IMR-90 (cell line): ENCODE measurements around the gene KCNQ5. TPM values are rescaled to one million over a fixed set of nuclear protein-coding genes. Genes with fewer than 3 reads are reported as not detected.

Source experiments
- ATAC-seq: fragments of 200-7000 bp; cut with Tn5 transposase; 2 replicates; pipeline ENCODE4 v1.9.1; 2020; ENCODE audit warnings: low read depth, mild to moderate bottlenecking, moderate library complexity
- BruUV-seq: library from RNA; stranded (reverse); fragments of 400-500 nt; replicated peaks from 2 replicates; lab custom pipeline; 2021; lab: Mats Ljungman, UMichigan
- CTCF ChIA-PET: fragments of 300-600 bp; formaldehyde crosslinking; extraction: SDS; loops from one replicate; lab custom pipeline; 2021; ENCODE audit warnings: antibody characterized with exemption; lab: Yijun Ruan, JAX
- POLR2A ChIA-PET: fragments of 300-600 bp; sonication (Branson Sonifier 250); formaldehyde crosslinking; loops from one replicate; lab custom pipeline; 2022; ENCODE audit warnings: antibody characterized with exemption; ENCODE audit not compliant: unreplicated experiment; lab: Charles Lee
- DNase-seq: peaks from one replicate; pipeline ENCODE4 v3.0.0; 2013
- H2AFZ ChIP-seq: replicated peaks from 2 replicates; pipeline ENCODE3; 2013; ENCODE audit warnings: low read length, mild to moderate bottlenecking; ENCODE audit not compliant: poor library complexity
- H2AK5ac ChIP-seq: 2 replicates; pipeline ENCODE4 v1.6.1; 2013; ENCODE audit warnings: low read depth, low read length, inconsistent platforms
- H2AK9ac ChIP-seq: replicated peaks from 2 replicates; pipeline ENCODE3; 2013; ENCODE audit warnings: mild to moderate bottlenecking, low read depth, low read length, moderate library complexity; ENCODE audit not compliant: poor library complexity
- H2BK120ac ChIP-seq: 2 replicates; pipeline ENCODE4 v1.6.1; 2013; ENCODE audit warnings: low read depth, low read length, inconsistent platforms
- H2BK15ac ChIP-seq: 3 replicates; pipeline ENCODE4 v1.6.1; 2013; ENCODE audit warnings: low read depth, low read length, inconsistent platforms
- H2BK20ac ChIP-seq: 2 replicates; pipeline ENCODE4 v1.6.1; 2013; ENCODE audit warnings: low read depth, mild to moderate bottlenecking, inconsistent platforms, low read length, moderate library complexity
- H2BK5ac ChIP-seq: 2 replicates; pipeline ENCODE4 v1.6.1; 2013; ENCODE audit warnings: mild to moderate bottlenecking, low read depth, low read length, inconsistent platforms; ENCODE audit not compliant: poor library complexity, severe bottlenecking
- H3K14ac ChIP-seq: replicated peaks from 2 replicates; pipeline ENCODE4 v1.6.1; 2013; ENCODE audit warnings: low read depth, low read length, inconsistent platforms
- H3K18ac ChIP-seq: 2 replicates; pipeline ENCODE4 v1.6.1; 2013; ENCODE audit warnings: low read depth, low read length, control low read depth
- H3K23ac ChIP-seq: 2 replicates; pipeline ENCODE4 v1.6.1; 2013; ENCODE audit warnings: low read depth, low read length, inconsistent platforms
- H3K27ac ChIP-seq: 2 replicates; pipeline ENCODE4 v1.5.1; 2013; ENCODE audit warnings: mild to moderate bottlenecking, control low read depth, low read length; ENCODE audit not compliant: insufficient read depth
- H3K27me3 ChIP-seq: 2 replicates; pipeline ENCODE4 v1.6.1; 2013; ENCODE audit warnings: low read length; ENCODE audit not compliant: control insufficient read depth, insufficient read depth
- H3K36me3 ChIP-seq: 2 replicates; pipeline ENCODE4 v1.6.1; 2013; ENCODE audit warnings: low read length, mixed read lengths; ENCODE audit not compliant: control insufficient read depth, insufficient read depth
- H3K4ac ChIP-seq: 2 replicates; pipeline ENCODE4 v1.6.1; 2013; ENCODE audit warnings: low read depth, low read length, inconsistent platforms
- H3K4me1 ChIP-seq: 2 replicates; pipeline ENCODE4 v1.6.1; 2013; ENCODE audit warnings: low read length, mixed read lengths; ENCODE audit not compliant: control insufficient read depth, insufficient read depth
- H3K4me2 ChIP-seq: 2 replicates; pipeline ENCODE4 v1.6.1; 2013; ENCODE audit warnings: low read depth, mild to moderate bottlenecking, control low read depth, low read length, moderate library complexity
- H3K4me3 ChIP-seq: 2 replicates; pipeline ENCODE4 v1.5.1; 2013; ENCODE audit warnings: low read depth, mild to moderate bottlenecking, control low read depth, low read length, moderate library complexity; ENCODE audit not compliant: insufficient read depth
- H3K56ac ChIP-seq: 2 replicates; pipeline ENCODE4 v1.6.1; 2013; ENCODE audit warnings: low read length, inconsistent platforms; ENCODE audit not compliant: insufficient read depth; ENCODE audit errors: extremely low read depth
- H3K79me1 ChIP-seq, 2 experiments: 2 replicates each; pipeline ENCODE4 v1.6.1; 2013; ENCODE audit warnings: low read length in 2 of 2, inconsistent platforms in 1 of 2, low read depth in 1 of 2
- H3K9ac ChIP-seq: 2 replicates; pipeline ENCODE4 v1.6.1; 2013; ENCODE audit warnings: low read depth, low read length, control low read depth
- H3K9me1 ChIP-seq: 2 replicates; pipeline ENCODE4 v1.6.1; 2013; ENCODE audit warnings: low read length, inconsistent platforms; ENCODE audit not compliant: insufficient read depth
- H3K9me3 ChIP-seq: 2 replicates; pipeline ENCODE4 v1.6.1; 2013; ENCODE audit warnings: low read length; ENCODE audit not compliant: control insufficient read depth, insufficient read depth
- H4K20me1 ChIP-seq: 2 replicates; pipeline ENCODE4 v1.6.1; 2013; ENCODE audit warnings: low read length, inconsistent platforms; ENCODE audit not compliant: insufficient read depth
- H4K5ac ChIP-seq: 2 replicates; pipeline ENCODE4 v1.6.1; 2013; ENCODE audit warnings: mild to moderate bottlenecking, low read depth, low read length, control low read depth
- H4K8ac ChIP-seq, 2 experiments: 2 replicates each; pipeline ENCODE4 v1.6.1; 2013; ENCODE audit warnings: low read depth in 2 of 2, low read length in 2 of 2, control low read depth in 1 of 2, inconsistent platforms in 1 of 2
- H4K91ac ChIP-seq: 2 replicates; pipeline ENCODE4 v1.6.1; 2013; ENCODE audit warnings: low read depth, low read length, inconsistent platforms; ENCODE audit not compliant: insufficient read depth
- BHLHE40 ChIP-seq: fragments of 150-350 bp; IDR thresholded peaks from 2 replicates; pipeline ENCODE4 v1.6.1; 2016; ENCODE audit warnings: mild to moderate bottlenecking, low read depth, low read length
- FOS ChIP-seq: fragments of 150-350 bp; IDR thresholded peaks from 2 replicates; pipeline ENCODE4 v1.6.1; 2016; ENCODE audit warnings: low read depth, low read length
- MAZ ChIP-seq: IDR thresholded peaks from 2 replicates; pipeline ENCODE4 v1.6.1; 2012; ENCODE audit warnings: low read depth, mild to moderate bottlenecking, low read length, improper control_type of control experiment, moderate library complexity, borderline replicate concordance
- MXI1 ChIP-seq: IDR thresholded peaks from 2 replicates; pipeline ENCODE4 v1.6.1; 2012; ENCODE audit warnings: low read depth, mild to moderate bottlenecking, low read length, moderate library complexity, borderline replicate concordance
- WGBS, 2 experiments: methylation state at CpG; one replicate each; pipeline versions ENCODE4 v1.1.5 to v1.1.7; 2013; ENCODE audit warnings: missing lambda C conversion rate in 2 of 2; ENCODE audit not compliant: insufficient read length in 1 of 2; ENCODE audit errors: extremely low coverage in 2 of 2; 5-methylcytosine and 5-hydroxymethylcytosine counted together
- dilution Hi-C: fragments of 300-500 bp; cut with HindIII; formaldehyde crosslinking; loops from one replicate; pipeline ENCODE4 v1.14.3; 2018; ENCODE audit warnings: low sequenced_read_pairs; ENCODE audit not compliant: unreplicated experiment
- in situ Hi-C: fragments of 300-500 bp; cut with MboI; formaldehyde crosslinking; loops from 3 replicates; pipeline ENCODE4 v1.14.3; 2019; ENCODE audit warnings: low sequenced_read_pairs, inconsistent platforms, mixed read lengths
- intact Hi-C: fragments of 100-400 bp; cut with micrococcal nuclease; formaldehyde crosslinking; loops from 2 replicates; pipeline ENCODE4 v1.10.0; 2022
- polyA plus RNA-seq, 3 experiments: library from polyadenylated mRNA; depleted of rRNA; stranded (reverse); fragments of >200 nt; gene quantifications; 2 replicates each; pipeline ENCODE4 v1.2.3, GENCODE V29; 2012; ENCODE audit warnings: low replicate concordance in 1 of 3
- total RNA-seq: library from RNA; depleted of rRNA; stranded (reverse); fragments of >200 nt; gene quantifications from 2 replicates; pipeline ENCODE4 v1.2.3, GENCODE V29; 2012
- TF ChIP-seq, protein P1 (sequence below): conservative IDR thresholded peaks from 2 replicates; pipeline ENCODE4 v1.5.1; 2012; ENCODE audit warnings: mild to moderate bottlenecking, low read depth, low read length, improper control_type of control experiment
- TF ChIP-seq, protein P2 (sequence below): fragments of 150-350 bp; IDR thresholded peaks from 2 replicates; pipeline ENCODE4 v1.6.1; 2016; ENCODE audit warnings: low read depth, mild to moderate bottlenecking, low read length, moderate library complexity, borderline replicate concordance
- TF ChIP-seq, protein P3 (sequence below): fragments of 150-350 bp; IDR thresholded peaks from 2 replicates; pipeline ENCODE4 v1.6.1; 2017; ENCODE audit warnings: mild to moderate bottlenecking, antibody characterized with exemption, low read length, low read depth

The KCNQ5 gene
- total and polyA plus RNA-seq, 2 of the 4 experiments (the other 2 are of a cell fraction), result 0.75 to 1.3 TPM

DNA sequence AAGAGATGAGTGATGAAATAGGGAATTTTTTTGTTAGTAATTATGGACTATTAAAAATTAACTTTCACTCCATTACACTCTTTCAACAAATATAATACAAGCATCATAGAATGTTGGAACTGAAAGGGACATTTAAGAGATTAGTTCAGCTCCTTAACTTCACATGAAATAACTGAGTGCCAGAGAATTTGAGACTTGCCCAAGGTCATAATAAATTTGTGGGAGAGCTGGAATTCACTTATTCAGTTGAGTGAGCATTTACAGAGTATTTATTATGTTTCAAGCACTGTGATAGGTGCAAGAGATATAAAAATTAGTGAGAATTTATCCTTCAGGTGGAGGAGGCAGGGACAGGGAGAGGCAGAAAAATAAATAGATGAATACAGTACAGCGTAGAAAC, 154.6 kb downstream of the KCNQ5 start:
- Histone ChIP-seq H3K18ac (no peak overlapping the region), H3K9me1 (peaks cover 3% of the 10 kb centered on the region; the same call in 1 of the 2 replicates), H3K27me3 (no peaks in the 10 kb centered on the region), H2AK9ac (no peak overlapping the region), H4K20me1 (no peaks in the 10 kb centered on the region), H3K9ac (no peak overlapping the region), H3K79me1 (no peaks in the 10 kb centered on the region), H2AK5ac (no peak overlapping the region), H4K5ac (no peak overlapping the region), H4K91ac (no peak overlapping the region), H3K4ac (no peak overlapping the region), H3K27ac (no peak overlapping the region), H3K36me3 (no peaks in the 10 kb centered on the region), H3K23ac (no peak overlapping the region), H3K9me3 (no peaks in the 10 kb centered on the region), H3K4me3 (no peak overlapping the region), H2BK20ac (no peak overlapping the region), H3K4me2 (no peak overlapping the region), H3K4me1 (no peaks in the 10 kb centered on the region), H2BK120ac (no peak overlapping the region), H3K14ac (no peak overlapping the region), H2BK15ac (no peak overlapping the region), H4K8ac (no peak overlapping the region), H3K56ac (no peak overlapping the region), H2AFZ (no peak overlapping the region), H2BK5ac (no peak overlapping the region)
- no peak for DNase-seq
- ATAC-seq, result no peak
- POLR2A ChIA-PET, result no interaction called here
- CTCF ChIA-PET, result no interaction called here
- TF ChIP-seq, protein P1, sequence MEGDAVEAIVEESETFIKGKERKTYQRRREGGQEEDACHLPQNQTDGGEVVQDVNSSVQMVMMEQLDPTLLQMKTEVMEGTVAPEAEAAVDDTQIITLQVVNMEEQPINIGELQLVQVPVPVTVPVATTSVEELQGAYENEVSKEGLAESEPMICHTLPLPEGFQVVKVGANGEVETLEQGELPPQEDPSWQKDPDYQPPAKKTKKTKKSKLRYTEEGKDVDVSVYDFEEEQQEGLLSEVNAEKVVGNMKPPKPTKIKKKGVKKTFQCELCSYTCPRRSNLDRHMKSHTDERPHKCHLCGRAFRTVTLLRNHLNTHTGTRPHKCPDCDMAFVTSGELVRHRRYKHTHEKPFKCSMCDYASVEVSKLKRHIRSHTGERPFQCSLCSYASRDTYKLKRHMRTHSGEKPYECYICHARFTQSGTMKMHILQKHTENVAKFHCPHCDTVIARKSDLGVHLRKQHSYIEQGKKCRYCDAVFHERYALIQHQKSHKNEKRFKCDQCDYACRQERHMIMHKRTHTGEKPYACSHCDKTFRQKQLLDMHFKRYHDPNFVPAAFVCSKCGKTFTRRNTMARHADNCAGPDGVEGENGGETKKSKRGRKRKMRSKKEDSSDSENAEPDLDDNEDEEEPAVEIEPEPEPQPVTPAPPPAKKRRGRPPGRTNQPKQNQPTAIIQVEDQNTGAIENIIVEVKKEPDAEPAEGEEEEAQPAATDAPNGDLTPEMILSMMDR, result no peak
- TF ChIP-seq, protein P2, sequence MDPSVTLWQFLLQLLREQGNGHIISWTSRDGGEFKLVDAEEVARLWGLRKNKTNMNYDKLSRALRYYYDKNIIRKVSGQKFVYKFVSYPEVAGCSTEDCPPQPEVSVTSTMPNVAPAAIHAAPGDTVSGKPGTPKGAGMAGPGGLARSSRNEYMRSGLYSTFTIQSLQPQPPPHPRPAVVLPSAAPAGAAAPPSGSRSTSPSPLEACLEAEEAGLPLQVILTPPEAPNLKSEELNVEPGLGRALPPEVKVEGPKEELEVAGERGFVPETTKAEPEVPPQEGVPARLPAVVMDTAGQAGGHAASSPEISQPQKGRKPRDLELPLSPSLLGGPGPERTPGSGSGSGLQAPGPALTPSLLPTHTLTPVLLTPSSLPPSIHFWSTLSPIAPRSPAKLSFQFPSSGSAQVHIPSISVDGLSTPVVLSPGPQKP, result no peak
- TF ChIP-seq BHLHE40 (no peak), MXI1 (no peak), FOS (no peak), MAZ (no peak)
- TF ChIP-seq, protein P3, sequence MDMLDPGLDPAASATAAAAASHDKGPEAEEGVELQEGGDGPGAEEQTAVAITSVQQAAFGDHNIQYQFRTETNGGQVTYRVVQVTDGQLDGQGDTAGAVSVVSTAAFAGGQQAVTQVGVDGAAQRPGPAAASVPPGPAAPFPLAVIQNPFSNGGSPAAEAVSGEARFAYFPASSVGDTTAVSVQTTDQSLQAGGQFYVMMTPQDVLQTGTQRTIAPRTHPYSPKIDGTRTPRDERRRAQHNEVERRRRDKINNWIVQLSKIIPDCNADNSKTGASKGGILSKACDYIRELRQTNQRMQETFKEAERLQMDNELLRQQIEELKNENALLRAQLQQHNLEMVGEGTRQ, result no peak
- whole genome bisulfite sequencing, 2 experiments, result 100% methylated on average over 1 of the region's 1 CpG; no CpG with 5 or more reads in 1 of the 2 experiments
- BruUV-seq, result no TSS peak
- dilution Hi-C loops (no loop called here), intact Hi-C loops (no loop called here), in situ Hi-C loops (no loop called here)
